Dedifferentiated amniotic fluid mesenchymal stem cell (primary cell): ENCODE results near the gene FDX1.

Source experiments
- DNase-seq: peaks from one replicate; pipeline ENCODE4 v3.0.0-alpha.2; 2016; ENCODE audit errors: extremely low spot score

FDX1 gene

DNA sequence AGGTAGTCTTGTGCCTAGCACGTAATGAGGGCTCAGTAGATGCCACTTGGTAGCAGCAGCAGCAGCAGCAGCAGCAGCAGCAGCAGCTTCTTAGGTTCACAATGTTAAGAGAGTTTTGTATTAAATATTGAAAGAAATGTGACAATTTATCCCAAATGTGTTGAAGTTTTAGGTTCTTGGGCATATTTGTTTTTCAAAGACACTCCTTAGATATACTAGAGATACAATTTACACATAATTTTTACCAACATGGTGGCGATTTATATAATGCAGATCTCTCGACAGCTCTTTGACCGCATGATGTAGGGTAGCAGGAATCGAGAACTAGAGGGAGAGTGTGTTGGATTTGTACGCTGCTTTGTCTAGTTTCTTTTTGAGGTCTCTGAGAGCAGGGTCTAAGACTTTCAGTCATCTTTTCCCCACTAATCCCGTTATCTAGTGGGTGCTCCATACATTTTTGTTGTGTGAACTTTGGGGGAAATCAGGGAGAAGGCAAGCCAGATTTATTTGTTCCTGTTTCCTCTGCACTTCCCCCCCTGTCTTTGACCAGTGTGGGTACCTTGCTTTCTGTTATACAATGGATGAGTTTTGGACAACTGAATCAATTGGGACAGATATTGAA, 1.4 kb downstream of the FDX1 start:
- no peak for DNase-seq

DNA sequence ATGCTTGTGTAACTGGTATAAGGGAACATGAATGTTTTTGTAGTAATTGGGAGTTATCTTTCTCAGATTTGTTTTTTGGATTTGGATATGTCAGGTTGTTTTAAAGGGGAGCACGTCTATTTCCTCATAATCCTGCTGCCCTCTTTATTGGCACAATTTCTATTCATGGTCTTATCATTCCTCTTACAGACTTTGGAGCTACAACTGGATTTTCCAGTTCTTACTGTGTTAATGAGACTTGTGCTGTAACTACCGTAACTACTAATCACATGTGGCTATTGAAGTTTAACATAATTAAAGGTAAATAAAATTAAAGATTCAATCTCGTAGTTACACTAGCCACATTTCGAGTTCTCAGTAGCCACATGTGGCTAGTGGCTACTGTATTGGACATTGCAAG, 1.9 kb downstream of the FDX1 start:
- DNase-seq: no peak

DNA sequence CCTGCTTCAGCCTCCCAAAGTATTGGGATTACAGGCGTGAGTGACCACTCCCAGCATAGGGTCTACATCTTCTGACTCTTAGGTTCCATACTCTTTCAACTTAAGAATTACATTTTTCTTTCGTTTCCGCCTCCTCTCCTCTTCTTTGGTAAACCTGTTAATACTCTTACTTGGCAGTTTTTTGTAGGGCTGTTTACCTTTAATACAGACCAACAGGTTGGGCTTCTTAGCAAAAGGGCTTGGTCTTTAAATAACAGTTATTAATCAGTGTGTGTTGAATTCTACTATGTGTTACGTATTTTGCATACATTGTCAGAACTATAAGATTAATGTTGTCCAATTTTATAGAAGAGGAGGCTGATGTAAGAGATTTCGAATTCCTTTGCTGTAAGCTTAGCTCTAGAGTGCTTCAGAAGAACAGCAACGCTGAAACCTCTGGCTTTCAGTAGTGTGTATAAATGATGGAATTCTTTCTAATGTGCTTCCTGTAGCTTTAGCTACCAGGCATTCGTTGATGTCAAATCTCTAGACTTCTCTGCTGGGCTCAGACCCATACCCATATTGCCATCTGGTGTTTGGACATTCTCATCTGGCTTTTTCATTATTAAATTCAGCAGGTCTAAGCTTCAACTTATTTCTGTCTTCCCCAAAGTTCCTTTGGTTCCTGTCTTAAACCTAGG, 3.1 kb downstream of the FDX1 start:
- no peak for DNase-seq

DNA sequence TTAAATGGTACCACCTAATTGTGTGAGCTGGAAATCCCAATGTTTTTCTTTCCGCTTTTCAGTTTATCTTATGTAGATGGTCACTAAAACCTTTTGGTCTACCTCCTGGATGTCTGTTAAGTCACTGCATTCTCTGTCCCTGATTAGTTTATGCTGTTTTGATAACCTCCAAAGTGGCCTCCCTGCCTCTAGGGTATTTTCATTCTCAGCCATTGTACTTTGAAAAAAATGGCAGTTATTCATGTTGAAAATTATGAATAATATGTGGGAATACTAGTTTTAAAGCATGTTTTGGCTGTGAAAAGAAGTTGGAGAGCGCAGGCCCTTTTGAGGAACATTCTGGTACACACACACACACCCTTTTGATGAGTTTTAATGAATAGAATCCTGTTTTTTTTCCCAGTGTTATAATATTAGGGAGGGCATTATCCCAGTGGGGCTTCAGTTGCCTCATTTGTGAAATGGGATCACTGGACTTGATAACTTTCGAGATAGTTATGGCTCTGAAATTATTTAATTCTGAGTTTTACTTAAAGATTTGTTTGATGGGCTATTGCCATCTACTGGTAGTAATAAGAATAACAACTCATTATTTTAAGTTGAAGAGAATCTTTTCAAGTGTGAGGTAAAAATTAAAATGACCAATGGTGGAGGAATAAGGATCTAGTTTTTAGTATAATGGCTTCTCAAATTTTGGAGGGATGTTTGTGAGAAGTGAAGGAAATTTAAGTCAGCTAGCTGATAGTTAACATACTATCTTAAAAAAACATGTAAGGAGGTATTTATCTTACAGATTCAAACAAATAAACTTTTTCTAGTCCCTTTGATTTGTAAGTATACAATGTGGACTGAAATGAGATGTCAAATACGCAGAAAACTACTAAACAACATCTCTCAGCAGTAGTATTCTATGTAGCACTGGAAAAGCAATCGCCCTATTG, 3.9 kb downstream of the FDX1 start:
- peak; percentile 73 for DNase-seq

DNA sequence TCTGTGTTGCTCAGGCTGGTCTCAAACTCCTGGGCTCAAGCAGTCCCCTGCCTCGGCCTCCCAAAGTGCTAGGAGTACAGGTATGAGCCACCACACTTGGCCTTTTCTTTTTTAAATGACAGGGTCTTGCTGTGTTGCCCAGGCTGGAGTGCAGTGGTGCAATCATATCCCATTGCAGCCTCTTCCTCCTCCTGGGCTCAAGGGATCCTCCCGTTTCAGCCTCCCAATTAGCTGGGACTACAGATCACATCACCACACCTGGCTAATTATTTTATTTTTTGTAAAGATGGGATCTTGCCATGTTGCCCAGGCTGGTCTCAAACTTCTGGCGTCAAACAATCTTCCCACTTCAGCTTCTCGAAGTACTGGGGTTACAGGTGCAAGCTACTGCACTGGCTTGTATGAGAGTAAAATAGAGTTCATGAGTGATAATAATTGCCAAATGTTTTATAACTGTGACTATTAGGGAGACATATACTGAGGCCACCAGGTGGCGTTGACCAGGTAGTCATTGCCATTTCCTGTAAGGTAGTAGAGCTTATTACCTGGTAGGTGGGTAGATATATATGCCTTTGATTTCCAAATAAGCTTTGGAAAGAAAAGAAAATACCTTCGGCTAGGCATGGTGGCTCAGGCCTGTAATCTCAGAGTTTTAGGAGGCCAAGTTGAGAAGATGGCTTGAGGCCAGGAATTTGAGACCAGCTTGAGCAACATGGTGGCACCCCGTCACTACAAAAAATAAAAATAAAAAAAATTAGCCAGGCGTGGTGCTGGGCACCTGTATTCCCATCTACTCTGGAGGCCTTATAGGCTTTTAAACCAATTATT, 5.4 kb downstream of the FDX1 start:
- no peak for DNase-seq

DNA sequence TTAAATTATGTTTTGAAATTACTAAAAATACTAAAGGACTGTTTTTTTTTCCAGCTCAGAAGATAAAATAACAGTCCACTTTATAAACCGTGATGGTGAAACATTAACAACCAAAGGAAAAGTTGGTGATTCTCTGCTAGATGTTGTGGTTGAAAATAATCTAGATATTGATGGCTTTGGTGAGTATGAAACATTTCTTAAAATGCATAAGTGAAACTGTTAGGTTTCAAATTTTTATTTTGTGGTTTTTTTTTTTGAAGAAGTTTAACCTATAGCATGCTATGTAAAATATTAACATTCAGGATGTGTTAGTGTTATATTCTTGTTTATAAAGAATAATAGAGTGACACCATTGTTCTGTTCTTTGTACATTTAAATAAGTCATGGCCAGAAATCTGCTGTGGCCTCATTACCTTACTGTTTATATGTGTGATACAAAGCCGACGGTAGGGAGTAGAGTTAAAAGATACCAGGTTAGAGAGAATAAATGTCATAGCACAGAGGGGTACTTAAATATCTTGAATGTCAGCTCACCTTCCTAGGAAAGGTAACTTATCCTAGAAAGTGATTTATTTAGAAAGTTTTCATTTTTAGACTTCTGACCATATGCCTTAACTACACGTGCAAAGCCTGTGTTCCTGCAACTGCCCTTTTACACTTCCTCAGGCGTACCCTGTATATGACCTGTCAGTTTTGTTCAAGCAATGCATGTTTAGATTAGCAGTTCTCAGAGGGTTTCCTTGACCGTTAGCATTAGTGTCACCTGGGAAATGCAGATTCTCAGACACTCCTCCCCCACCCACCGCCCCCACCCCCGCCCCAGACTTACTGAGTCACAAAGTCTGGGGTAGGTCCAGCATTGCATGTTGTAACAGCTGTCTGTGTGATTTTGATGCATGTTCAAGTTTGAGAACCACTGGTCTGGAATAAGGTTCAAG, 6.3 kb downstream of the FDX1 start:
- no peak for DNase-seq

DNA sequence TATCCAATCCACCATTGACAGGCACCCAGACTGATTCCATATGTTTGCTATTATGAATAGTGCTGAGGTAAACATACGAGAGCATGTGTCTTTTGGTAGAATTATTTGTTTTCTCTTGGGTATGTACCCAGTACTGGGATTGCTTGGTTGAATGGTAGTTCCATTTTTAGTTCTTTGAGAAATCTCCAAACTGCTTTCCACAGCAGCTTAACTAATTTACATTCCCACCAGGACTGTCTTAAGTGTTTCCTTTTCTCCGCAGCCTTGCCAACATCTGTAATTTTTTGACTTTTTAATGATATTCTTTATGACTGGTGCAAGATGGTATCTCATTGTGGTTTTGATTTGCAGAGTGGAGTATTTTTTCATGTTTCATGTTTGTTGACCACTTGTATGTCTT, 8.3 kb downstream of the FDX1 start:
- no peak for DNase-seq

DNA sequence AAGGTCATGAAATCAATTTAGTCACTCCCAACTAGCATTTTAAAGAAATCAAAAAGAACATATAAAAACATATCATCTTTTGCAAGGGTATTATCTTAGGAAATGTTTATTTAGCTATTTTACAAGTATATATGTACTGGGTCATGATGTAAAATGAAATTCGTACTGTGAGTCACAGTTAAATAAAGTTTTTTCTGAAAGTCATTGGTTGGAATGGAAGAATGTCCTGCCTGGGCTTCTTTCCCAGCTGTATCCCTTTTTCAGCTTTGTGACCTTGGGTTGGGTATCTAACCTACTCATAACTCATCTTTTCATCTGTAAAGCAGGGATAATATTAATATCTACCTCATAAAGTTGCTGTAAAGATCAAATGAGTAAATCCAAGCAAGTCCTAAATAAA, 15.7 kb downstream of the FDX1 start:
- no peak for DNase-seq

DNA sequence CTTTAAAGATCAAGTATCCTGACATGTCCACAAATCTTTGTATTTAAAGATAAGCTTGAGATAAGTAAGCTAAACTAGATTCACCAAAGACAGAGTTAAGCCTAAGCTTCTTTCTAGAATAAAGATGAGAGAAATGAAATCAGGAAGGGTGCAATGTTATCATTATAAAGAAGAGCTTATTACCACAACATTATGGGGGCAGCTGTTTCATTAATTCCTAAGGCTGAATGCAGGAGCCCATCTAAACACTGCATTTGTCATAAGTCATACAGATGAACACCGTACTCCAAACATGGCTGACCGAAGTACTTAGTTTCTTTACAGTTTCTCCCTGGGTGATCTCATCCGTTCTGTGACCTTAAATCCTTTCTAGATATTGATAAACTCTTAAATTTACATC, 16.3 kb downstream of the FDX1 start:
- no peak for DNase-seq

DNA sequence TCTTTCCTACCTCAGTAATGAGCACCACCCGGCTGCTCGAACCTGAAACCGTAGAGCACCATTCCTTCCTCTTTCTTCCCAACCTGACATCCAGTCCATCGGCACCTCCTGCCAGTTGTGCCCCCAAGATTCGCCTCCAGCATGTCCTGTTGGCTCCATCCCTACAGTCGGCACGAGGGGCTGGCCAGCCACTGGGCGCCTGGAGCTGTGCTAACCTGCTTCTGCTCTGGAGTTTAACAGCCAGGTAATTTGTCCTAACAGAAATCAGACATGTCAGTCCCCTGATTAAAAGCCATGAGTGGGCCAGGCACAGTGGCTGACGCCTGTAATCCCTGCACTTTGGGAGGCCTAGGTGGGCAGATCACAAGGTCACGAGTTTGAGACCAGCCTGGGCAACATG, 16.8 kb downstream of the FDX1 start:
- DNase-seq: no peak

DNA sequence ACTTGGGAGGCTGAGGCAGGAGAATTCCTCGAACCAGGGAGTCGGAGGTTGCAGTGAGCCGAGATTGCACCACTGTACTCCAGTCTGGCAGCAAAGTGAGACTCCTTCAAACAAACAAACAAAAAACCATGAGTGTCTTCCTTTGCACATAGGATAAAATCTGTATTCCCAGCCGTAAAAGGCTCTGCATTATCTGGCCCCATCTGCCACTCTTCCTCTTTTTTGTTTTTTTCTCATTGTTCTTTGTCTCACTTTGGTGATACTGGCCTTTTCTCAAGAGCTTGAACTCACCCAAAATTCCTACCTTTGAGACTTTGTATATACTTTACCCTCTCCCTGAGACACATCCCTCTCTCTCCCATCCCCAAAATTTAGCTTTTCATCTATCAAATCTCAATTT, 17.6 kb downstream of the FDX1 start:
- DNase-seq: no peak

DNA sequence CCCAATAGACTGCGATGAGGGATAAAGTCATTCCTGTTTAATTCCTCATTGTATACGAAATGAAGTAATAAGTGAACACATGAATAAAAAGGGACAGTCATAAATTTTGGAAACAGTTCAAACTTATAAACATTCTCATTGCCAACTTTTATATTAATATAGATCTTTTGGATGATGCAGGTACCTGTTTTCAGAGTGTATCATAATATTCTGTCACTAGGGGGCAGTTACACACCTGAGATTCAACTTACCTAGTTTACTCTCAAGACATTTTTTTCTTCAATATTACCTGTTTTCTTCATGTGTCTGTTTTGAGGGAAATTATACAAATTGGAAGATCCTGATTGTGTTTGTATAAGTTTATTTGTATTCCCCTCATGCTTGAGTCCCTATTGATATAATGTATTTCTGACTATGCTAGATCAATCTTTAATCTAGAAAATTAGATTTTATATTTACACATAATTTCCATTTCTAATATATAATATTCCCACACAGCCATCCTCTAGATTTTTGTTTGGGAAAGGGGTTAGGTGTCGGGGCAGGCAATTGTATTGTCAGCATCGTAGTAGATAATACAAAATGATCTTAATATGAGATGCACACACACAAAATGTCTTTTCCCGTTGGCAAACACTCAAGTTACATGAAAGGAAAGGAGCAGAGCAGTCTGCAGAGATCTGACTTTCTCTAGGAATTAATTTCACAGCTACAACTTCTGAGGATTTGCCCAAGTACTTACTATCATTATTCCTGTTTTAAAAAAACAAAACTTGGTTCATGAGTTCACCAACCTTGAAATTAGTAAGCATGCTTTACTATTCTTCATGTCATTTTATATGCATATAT, 18.4 kb downstream of the FDX1 start:
- DNase-seq: no peak

DNA sequence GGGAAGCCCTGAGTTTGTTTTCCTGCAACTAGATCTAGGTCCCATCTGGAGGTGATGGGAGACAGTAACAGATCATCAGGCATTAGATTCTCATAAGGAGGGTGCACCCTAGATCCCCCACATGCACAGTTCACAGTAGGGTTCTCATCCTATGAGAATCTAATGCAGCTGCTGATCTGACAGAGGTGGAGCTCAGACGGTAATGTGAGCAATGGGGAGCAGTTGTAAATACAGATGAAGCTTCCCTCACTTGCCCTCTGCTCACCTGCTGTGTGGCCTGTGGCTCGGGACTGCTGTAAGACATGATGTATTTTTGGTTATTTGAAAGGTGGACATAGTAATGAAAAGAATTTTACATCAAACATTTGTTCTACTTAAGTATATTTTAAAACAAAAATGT, 20.5 kb downstream of the FDX1 start:
- no peak for DNase-seq

DNA sequence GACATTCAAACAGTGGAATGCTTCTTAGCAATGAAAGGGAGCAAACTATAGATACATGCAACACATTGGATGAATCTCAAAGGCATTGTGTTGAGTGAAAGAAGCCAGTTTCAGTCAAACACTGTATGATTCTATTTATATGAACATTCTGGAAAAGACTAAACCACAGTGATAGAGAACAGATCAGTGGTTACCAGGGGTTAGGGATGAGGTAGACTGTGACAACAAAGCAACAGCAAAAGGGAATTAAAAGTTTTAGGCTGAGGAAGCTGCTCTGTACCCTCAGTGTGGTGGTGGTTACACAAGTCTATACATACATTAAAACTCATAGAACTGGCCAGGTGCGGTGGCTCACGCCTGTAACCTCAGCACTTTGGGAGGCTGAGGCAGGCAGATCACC, 23.0 kb downstream of the FDX1 start:
- no peak for DNase-seq

DNA sequence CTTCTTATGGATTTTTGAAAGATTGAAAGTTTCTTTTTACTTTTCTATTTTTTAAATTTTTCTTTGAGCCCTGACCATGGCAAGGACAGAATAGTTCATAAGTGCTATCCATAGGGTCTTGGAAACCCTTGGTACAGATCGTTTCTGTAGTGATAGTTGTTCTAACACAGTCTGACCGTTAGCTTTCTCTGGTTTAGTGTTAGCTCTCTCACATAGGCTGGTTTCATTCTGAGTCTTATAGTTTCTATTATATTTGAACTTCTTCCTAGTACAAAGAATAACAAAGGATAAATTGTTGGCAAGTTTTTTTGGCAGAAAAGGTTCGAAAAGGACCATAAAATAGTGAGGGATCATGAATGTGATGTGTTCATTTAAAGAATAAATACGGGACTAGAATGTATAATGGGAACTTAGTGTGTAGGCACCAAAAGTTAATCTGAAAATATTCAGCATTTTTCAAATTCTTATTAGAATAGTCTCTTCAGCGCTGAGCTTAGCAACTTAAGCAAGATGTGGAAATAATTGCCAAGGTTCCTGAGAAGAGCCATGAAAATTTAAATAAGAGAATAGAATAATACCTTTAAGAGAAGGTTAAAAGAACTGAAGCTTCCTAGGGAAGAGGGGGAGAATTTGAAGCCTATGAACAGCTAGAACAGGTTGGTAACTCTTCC, 24.1 kb downstream of the FDX1 start:
- DNase-seq: no peak

DNA sequence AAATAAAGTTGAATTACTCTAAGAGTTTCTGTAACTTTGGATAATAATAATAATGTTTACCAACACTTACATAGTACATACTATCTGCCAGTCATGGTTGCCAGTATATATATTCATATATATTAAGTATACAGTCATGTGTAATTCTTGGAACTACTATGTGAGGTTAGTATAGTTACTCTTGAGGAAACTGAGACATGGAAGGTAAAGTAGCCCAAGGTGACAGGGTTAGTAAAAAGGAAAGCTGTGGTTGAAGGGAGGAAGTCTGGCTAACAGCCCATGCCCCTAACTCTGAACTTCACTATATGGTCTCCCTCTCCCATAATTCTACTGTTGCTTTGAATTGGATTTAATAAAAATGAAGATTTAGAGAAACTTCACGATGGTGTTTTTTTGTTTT, 24.9 kb downstream of the FDX1 start:
- no peak for DNase-seq

DNA sequence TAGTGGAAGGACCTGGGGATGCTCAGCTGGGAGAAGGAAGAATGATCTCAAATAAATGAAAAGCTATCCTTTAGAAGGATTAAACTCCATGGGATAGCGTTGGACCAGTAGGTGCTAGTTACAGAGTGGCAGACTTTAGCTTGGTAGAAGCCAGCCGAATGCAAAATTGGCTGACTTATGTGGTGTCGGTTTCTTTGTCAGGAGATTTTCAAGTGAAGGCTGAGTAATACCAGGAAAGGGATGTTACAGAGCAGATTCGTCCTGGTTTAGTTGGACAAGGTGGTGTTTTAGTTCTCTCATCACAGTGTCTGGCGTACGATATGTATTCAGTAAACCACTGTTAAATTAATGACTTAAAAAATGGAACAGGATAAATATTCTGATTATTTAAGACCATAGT, 26.0 kb downstream of the FDX1 start:
- DNase-seq: no peak

DNA sequence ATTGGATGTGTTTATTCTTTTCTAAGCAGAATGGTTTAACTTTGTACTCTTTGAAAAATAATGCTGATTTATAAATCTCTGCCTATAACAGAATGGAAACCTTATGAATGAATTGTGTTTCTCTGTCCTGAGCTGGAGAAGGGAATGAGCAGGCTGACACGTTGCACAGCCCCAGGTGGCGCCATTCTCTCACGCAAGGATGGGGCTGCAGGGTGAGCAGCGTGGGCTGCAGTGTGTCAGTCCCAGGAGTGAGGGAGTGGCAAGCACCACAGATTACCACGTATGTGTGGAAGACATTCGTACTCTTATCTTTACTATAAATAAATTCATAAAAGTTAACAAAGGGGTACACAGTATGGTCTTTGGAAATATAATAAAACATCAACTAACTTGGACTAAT, 33.4 kb downstream of the FDX1 start:
- no peak for DNase-seq

DNA sequence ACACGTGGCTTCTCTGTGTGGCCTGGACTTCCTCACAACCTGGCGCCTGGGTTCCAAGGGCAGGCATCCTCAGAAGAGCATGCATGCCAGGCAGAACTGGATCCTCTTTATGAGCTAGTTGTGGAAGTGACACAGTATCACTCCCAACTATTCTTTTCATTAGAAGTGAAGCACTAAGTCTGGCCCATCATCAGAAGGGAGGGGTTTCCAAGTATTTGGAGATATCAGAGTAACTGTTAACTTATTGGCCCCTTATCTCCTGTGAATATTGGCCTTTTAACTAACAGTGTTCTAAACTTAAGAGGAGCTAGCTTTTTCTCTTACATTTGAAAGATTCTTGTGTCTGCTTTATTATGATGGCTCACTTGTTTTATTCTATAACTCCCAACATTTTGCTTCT, 35.5 kb downstream of the FDX1 start:
- no peak for DNase-seq
